ENCODE results near the gene SLC35F2. TPM values are rescaled to one million over a fixed set of nuclear protein-coding genes. Genes with fewer than 3 reads are reported as not detected.
"Not testable (repeated sequence)": the region's sequence is repeated elsewhere in the genome, so short reads cannot be mapped to it uniquely, and the experiment has no call there.

SLC35F2 gene, protein sequence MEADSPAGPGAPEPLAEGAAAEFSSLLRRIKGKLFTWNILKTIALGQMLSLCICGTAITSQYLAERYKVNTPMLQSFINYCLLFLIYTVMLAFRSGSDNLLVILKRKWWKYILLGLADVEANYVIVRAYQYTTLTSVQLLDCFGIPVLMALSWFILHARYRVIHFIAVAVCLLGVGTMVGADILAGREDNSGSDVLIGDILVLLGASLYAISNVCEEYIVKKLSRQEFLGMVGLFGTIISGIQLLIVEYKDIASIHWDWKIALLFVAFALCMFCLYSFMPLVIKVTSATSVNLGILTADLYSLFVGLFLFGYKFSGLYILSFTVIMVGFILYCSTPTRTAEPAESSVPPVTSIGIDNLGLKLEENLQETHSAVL
- 22.6 TPM for total RNA-seq

DNA sequence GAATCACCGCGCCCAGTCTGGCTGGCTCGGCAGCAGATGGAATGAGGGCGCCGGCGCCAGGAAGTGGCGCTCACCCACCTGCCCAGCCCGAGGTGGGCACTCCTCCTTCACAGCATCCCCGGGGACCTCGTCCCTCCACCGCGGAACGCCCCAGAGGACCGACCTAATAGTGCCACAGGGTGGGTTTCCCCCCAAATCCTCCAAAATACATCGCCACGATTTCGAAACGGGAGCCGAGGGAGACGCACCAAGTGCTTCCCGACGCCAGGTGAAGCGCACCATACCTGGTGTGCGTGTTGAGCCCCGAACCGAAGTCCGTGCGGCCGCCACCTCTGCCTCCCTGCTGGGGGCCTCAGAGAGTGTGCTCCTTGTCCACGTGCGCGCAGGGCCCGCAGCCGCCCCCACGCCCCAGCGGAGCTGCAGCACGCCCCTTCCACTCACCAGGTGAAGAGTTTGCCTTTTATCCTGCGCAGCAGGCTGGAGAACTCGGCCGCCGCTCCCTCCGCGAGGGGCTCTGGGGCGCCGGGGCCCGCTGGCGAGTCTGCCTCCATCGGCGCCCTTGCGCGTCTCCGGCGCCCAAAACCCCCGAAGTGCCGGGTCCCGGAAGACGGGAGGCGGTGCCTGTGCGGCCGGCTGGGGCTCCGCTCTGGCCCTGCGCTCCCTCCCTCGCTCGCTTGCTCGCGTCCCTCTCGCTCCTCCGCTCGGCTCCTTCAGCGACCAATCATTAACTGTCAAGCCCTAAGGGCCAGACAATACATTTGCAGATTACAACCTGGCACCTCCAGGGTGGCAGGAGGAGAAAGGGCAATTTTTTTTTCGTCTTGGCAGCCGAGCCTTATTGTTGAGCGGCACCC lies at the start of gene SLC35F2:
TSS of gene SLC35F2 (minus strand) at position 571 of the 854 bp plus-strand sequence. CDS start at position 551, 20 bp downstream.
- DNase-seq = peak; percentile 9

DNA sequence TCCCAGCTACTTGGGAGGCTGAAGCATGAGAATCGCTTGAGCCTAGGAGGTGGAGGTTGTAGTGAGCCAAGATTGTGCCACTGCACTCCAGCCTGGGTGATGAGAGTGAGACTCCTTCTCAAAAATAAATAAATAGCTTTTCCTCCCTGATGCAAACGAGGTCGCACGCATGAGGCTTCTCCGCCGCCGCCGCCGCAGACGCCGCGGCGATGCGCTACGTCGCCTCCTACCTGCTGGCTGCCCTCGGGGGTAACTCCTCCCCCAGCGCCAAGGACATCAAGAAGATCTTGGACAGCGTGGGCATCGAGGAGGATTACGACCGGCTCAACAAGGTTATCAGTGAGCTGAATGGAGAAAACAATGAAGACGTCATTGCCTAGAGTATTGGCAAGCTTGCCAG lies 49.6 kb upstream of the SLC35F2 start:
- no peak for DNase-seq

DNA sequence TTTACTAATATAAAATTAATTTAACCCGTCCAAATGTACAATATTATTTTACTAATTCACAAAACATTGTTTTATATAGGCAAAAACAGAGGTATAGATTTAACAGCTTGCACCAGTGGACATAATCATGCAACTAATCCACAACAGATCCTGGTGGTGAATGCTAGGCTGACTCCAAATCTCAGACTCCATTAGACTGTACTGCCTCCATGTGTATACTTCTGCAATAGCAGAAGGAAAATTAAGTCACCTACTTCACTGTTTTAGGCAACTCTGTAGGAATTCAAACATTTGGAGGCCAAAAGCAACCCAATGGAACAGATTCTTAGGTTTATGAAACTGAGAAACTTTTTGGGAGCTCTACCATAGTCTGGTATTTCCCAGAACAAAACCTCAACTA lies 39.7 kb upstream of the SLC35F2 start:
- no peak for DNase-seq

DNA sequence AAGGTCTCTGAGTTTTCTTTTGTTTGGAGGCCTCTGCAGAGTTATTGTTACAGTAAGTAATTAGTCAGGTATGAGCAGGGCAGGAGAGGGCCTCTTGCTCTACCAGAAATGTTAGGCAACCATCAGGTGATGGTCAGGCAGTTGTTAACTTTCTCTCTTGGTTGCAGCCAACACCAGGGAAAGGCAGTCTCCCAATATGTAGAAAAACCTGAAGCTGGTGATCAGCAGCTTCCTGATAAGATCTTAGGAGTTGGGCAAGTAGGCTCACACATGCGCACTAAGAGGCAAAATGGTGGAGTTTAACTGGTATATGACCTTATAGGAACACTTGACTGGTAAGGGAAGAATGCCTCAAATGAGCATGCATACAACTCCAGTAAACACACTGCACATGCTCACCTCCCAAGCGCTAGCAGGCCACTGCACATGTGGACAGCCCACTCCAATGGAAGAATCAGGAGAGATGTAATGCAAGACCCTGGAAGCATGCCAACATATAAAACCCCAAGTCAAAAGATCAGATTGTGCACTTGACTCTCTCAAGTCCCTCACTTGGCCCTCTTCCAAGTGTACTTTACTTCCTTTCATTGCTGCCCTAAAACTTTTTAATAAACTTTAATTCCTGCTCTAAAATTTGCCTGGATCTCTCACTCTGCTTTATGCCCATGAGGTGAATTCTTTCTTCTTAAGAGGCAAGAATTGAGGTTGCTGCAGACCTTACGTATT lies 23.7 kb upstream of the SLC35F2 start:
- no peak for DNase-seq

DNA sequence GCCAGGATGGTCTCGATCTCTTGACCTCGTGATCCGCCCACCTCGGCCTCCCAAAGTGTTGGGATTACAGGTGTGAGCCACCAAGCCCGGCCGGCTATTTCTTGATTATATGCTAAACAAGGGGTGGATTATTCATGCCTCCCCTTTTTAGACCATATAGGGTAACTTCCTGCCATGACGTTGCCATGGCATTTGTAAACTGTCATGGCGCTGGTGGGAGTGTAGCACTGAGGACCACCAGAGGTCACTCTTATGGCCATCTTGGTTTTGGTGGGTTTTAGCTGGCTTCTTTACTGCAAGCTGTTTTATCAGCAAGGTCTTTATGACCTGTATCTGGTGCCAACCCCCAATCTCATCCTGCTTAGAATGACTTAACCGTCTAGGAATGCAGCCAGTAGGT lies 22.9 kb upstream of the SLC35F2 start:
- not testable (repeated sequence) for DNase-seq

DNA sequence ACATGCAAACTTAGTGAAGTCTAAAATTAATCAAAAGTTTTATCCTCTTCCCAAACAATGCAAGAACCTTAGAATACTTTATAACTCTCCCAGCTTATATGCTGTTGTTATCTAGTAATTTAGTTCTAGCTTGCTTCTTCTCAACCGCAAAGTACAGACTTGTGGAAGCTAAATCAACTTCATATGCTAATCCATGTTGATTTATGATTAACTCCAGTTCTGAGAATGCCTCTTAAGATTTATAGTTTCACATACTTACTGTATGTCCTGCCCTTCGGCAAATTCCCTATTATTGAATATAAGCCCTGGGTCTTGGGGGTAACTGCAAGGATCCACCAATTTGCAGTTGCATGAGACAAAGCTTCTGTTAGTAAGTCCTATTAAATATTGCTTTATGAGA lies 17.6 kb upstream of the SLC35F2 start:
- DNase-seq = no peak

DNA sequence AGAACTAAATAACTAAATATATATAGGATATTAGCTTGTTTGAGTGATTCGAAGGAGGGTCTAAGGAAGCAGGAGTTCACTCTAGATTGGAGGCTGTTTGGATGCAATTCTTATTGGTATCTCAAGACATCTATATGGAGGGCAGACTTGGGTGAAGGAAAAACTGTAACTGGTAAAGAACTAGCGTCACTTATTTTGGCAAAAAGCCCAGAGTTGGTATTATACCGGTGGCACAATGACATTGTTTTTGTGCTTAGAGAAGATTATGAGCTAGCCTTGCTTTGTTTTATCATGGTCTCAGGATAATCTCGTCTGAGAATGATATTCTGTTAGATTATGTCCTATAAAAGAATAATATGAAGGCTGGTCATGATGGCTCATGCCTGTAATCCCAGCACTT lies 6.0 kb upstream of the SLC35F2 start:
- DNase-seq = no peak

DNA sequence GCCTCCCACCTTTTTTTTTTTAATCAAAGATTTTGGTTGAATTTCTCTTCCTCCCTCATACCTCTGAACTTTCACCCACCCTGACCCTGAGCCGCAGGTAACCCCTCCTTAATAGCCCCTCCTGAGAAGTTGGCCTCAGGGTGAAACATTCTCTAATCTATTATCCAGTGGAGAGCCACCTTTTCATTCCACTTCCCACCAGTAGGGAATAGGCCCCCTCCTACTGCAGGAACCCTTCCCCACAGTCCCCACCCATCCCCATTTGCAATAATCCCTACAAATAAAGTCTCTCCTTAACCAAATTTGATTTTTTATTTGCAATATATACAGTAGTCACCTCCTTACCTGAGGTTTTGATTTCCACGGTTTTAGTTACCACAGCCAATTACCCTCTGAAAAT lies 2.1 kb upstream of the SLC35F2 start:
- DNase-seq = no peak

DNA sequence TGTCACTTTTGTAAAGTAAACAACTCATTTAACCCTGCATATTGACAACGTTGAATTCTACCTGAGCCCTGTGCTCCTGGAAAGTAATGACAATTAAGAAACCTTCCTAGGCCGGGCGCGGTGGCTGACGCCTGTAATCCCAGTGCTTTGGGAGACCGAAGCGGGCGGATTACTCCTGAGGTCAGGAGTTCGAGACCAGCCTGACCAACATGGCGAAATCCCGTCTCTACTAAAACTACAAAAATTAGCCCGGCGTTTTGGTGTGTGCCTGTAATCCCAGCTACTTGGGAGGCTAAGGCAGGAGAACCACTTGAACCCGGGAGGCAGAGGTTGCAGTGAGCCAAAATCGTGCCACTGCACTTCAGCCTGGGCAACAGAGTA lies 1.6 kb upstream of the SLC35F2 start:
- DNase-seq = not testable (repeated sequence)

DNA sequence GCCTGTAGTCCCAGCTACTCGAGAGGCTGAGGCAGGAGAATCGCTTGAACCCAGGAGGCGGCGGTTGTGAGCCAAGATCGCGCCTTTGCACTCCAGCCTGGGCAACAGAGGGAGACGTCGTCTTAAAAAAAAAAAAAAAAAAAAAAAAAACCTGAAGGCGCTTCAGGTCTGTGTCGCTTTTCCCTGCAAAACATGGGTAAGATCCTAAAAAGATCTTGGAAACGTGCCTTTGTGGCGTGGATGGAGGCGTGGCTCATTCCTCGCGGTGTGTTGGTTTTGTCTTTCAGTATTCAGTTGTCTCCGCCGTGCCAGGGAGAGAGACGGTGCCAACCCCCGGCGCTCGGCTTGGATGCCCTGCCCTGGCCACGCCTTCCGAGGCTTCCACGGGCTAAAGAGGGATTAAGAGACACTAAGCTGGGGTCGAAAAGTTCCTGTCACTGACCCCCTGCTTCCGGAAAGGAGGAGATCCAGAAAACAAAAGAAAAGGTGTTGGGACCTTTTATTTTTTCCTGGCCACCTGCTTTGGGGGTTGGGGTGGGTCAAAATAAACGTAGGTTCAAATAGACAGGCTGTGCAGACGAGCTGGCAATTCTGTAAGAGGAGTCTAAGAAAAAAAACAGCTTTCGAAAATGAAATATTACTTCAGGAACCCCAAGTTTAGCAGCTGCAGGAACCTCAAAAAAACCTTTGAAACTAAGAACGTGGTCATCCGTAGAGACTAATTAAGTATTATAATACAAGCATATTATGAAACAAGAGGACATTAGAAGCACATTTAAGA lies 1.1 kb upstream of the SLC35F2 start:
- DNase-seq = no peak

DNA sequence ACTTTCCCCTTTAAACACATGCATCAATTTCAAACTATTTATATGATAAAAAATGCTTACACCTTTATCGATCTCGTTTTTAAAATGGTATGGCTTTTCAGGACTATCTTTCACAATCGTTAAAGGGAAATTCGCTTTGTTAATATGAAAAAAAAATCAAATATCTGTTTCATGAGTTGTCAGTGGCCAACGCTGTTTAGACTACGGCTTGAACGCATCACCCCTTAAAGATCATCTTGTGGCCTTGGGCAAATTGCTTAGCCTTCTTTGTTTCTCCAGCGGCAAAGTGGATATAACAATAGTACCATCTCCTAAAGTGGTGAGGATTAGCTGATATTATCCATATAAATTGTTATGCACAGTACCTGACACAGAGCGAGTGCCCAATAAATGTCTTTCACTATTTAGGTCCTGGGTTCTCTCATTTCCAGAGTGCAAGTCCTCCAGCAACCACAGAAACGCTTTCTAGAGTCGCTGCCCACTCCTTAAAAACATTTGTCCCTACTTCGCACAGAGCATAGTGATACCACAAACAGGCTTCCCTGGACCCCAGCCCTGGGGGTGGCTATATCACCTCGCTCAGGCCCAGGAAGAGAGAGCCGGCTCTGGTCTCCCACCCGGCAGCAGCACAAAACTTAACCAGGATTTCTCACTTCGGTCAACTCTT lies 904 bp downstream of the SLC35F2 start:
- no peak for DNase-seq

DNA sequence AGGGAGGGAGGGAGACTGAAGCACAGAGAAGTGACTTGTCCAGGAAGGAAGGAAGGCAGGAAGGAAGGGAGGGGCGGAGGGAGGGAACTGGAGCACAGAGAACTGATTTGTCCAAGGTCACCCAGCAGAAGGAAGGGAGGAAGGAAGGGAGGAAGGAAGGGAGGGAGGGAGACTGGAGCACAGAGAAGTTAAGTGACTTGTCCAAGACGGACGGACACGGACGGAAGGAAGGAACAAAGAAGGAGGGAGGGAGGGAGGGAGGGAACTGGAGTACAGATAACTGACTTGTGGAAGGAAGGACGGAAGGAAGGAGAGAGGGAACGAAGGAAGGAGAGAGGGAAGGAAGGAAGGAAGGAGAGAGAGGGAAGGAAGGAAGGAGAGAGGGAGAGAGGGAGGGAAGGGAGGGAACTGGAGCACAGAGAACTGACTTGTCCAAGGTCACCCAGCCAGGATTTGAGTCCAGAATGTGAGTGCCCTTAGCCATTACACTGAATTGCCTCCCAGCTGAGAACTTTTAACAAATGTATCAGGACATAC lies 1.5 kb downstream of the SLC35F2 start:
- DNase-seq = no peak

DNA sequence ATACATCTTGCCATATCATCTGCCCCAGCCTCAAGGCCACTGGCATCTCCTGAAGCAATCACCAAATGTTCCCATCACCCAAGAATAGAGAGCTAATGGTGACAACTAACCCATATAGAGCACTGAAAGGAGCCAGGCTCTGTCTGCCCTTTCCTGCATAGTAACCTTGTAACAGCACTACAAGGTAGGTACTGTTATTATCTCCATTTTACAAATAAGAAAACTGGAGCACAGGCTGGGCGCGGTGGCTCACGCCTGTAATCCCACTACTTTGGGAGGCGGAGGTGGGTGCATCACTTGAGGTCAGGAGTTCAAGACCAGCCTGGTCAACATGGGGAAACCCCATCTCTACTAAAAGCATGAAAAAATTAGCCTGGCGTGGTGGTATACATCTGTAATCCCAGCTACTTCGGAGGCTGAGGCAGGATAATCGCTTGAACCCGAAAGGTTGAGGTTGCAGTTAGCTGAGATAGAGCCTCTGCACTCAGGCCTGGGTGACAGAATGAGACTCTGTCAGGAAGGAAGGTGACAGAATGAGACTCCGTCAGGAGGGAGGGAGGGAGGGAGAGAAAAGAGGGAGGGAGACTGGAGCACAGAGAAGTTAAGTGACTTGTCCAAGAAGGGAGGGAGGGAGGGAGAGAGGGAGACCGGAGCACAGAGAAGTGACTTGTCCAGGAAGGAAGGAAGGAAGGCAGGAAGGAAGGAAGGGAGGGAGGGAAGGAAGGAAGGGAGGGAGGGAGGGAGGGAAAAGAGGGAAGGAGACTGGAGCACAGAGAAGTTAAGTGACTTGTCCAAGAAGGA lies 2.2 kb downstream of the SLC35F2 start:
- no peak for DNase-seq

DNA sequence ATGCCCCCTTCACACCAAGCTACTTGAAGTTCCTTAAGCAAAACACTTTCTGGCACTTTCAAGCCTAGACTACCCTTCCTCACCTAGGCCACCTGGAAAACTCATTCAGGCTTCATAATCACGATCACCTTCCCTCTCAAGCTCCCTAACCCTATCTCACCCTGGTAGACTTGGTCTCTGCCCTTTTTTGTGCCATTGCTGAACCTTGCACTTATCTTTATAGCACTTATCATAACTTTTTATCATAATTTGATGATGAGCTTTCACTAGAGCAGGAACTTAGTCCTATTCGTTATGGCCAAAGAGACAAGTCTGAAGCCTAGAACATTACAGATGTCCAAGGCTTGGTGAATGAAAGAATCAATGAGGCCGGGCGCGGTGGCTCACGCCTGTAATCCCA lies 5.5 kb downstream of the SLC35F2 start:
- DNase-seq = no peak

DNA sequence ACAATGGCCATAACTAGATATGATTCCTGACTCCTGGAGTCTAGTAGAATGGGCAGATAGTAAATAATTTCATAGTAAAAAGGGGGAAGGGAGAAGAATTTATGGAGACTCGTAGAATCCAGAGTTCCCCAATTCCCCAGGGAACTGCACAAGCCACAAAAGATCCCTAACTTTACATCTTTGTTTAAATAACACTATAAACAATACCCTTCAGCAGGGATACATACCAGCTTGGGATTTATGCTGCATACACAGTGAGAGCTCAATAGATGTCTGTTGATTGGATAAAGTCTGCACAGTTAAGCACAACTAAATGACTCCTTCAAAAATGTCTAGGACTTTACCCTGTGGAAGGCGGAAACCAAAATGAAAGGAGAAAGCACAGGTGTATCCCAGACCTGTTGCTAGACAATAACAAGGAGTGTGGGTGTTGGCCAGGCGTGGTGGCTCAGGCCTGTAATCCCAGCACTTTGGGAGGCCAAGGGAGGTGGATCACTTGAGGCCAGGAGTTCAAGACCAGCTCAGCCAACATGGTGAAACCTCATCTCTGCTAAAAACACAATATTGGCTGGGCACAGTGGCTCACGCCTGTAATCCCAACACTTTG lies 6.8 kb downstream of the SLC35F2 start:
- DNase-seq = no peak

DNA sequence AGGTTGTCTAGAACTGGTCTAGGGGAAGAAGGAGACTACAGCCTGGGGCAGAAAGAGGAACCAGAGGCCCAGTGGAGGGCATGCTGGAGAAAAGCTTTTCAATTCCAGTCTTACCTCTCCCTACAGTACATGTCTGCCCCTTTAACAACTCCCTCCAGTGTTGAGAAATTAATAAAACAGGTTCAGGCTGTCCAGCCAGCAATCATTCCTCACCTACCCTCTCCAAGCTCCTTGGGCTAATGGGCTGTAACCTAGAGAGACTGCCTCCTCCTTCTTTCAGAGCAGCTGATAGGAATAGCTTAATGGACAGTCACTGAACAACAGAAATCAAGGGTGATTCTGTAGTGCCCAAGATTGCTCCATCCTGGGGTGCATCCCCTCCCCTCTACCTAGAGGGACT lies 8.8 kb downstream of the SLC35F2 start:
- no peak for DNase-seq

DNA sequence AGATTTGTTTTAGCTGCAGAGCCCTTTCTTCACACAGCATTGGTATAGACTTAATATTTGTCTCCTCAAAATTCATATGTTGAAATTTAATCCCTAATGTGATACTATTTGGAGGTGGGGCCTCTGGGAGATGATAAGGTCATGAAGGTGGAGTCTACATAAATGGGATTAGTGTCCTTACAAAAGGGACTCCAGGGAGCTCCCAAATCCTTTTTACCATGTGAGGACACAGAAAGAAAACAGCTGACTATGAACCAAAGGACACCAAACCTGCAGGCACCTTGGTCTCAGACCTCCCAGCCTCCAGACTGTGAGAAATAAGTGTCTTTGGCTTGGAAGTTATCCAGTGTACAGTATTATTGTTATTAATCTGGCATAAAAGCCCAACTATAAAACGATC lies 10.2 kb downstream of the SLC35F2 start:
- no peak for DNase-seq

DNA sequence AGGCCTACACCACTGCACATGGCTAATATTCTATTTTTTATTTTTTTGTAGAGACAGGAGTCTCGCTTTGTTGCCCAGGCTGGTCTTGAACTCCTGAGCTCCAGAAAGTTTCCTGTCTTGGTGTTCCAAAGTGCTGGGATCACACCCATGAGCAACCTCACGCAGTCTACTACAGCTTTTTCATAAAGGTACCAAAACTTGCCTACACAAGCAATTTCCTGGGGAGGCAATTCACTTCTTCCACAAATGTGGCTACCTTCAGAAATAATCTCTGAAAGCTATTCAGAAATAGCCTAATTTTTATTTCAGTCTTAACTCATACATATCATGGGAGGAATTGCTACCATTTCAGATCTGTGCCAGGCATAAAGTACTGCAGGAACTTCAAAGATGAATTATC lies 11.4 kb downstream of the SLC35F2 start:
- no peak for DNase-seq

DNA sequence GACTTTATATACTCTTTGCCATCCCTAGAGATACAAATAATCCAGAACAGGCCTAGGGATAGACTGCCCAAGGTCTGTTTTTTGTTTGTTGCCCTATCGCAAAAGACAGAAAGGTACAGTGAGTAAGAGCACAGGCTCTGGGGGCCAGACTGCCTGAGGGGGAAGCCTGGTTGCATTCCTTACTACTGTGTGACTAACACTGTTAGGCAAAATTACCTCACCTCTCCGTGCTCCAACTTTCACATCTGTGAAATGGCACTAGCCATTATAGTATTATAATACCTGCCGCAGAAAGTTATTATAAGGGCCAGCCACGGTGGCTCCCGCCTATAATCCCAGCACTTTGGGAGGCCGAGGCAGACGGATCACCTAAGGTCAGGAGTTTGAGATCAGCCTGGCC lies 14.5 kb downstream of the SLC35F2 start:
- DNase-seq = no peak

Data from occipital lobe (tissue), 2 donors.